Erythroblast (primary cell): ENCODE results near the gene STARD9.

Experiments
- GATA1 ChIP-seq: IDR thresholded peaks from 2 replicates; pipeline ENCODE4 v1.6.1; 2011; ENCODE audit warnings: low read depth, mild to moderate bottlenecking, control low read depth, low read length, moderate library complexity
- POLR2A ChIP-seq: IDR thresholded peaks from 2 replicates; pipeline ENCODE4 v1.6.1; 2011; ENCODE audit warnings: mild to moderate bottlenecking, low read length

GRCh38 chr15:42576776-42577175, 1.4 kb downstream of the STARD9 start:
- TF ChIP-seq POLR2A (no peak), GATA1 (no peak)
